HG02938 (cell line): ENCODE data around the gene WNT9B.
"Not testable (repeated sequence)": the region's sequence is repeated elsewhere in the genome, so short reads cannot be mapped to it uniquely, and the experiment has no call there.

ENCODE experiments used
- ATAC-seq: cut with Tn5 transposase; IDR thresholded peaks from one replicate; pipeline ENCODE4 v1.9.1; 2021; ENCODE audit warnings: mild to moderate bottlenecking, moderate library complexity; ENCODE audit not compliant: unreplicated experiment

Gene WNT9B

GRCh38 chr17:46821482-46822387 is 29.6 kb upstream of the WNT9B start:
- ATAC-seq = no peak

- no peak for ATAC-seq
These were observed 28.9 kb upstream of the WNT9B start for GRCh38 chr17:46822388-46822921.

GRCh38 chr17:46823657-46824056 is 27.7 kb upstream of the WNT9B start:
- no peak for ATAC-seq

DNA sequence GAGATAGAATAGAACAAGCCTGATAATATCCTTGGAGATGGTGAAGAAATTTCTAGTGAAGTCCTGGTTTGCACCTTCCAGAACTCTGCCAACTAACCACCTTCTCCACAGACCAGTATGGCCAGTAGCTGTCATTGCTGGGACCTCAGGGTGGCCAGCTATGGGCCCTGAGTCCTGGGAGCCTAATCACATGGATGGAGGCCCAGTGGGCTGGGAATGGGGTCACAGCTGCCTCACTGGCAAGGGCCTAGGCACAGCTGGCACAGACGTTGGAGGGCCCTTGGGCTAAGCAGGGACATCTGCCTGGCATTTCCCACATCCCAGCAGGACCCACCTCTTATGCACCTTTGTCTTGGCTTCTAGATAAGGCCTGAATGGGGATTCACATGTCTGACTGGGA is 25.3 kb upstream of the WNT9B start:
- no peak for ATAC-seq

DNA sequence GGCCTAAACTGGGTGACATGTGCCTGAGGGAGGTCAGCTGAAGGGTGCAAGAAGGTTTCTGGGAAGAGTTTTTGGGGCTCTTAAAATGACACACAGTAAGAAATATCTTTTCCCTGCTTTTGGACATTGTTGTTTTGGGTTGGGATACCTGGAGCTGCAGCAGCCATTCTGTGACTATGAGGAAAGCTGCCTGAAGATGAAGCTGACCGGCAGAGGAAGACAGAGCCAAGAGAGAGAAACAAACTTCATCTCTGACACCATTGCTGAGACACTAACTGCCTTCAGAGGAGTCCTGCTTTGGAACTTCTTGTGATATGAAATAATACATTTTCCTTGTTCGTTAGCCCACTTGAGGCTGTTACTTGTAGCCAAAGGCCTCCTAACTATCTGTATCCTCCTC is 24.1 kb upstream of the WNT9B start:
- no peak for ATAC-seq

GRCh38 chr17:46831573-46832330 is 19.6 kb upstream of the WNT9B start:
- ATAC-seq = no peak

DNA sequence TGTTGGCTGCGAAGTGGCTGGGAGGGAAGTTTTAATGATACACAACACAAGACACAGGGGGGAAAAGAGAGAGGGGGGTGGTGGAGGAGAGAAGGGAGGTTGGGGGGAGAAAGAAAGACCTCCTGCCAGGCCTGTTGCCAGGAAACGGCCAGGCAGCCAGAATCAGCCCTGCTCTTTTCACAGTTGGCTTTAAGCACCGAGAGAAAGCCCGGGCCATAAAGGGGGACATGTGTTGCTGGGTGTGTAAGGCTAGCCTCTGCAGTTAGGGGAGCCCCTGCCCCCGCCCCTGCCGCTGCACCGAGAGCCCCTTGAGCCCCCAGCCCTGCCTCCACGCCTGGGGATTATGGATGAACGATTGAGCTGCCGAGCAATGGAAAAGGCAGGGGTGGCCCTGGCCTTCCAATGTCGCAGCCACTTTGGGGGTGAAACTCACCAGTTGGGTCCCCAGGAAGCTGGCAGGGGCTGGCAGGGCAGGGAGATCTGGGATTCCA is 19.0 kb upstream of the WNT9B start:
- ATAC-seq = no peak

DNA sequence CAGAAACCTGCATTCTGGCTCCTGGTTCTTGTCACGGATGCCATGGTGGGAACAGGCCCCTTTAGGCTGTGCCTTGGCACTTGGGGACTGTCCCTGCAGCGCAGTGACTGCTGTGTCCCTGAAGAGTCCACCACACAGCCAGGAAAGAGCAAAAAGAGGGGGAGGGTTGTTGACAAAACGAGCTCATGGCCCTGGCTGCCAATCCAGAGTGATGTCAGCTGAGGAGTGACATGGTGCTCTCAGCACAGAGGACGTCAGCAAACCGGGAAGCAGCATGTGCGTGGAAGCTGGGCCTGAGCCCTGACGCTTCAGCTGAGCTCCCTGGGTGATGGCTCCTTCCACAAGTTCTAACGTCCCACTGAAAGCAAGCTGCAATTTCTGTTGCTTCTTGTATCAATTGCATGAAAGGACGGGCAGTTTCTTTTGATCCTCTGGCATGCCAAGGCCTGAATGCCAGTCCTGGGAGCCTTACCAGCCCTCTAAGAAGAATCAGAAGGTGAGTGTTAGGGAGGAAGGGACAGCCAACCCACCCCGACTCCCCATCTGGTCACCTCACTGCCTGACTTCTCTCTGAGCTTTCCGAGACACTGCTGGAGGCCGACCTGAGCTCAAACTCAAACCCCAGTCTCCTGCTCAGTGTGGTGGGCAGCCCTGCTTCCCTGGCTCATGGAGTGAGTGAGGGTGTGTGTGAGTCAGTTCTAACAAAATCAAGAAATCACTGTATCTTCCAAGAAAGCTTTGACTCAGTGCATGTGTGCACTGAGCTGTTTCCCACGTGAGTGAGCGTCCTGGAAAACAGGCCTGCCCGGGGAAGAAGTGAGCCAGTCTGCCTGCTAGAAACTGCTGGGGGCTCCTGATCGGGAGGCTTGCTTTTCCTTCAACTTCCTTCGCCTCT is 18.2 kb upstream of the WNT9B start:
- ATAC-seq = no peak

- no peak for ATAC-seq
These were observed 17.6 kb upstream of the WNT9B start for GRCh38 chr17:46833840-46834208.

- no peak for ATAC-seq
These were observed 16.5 kb upstream of the WNT9B start for GRCh38 chr17:46834846-46835245.

- ATAC-seq = no peak
These were observed 14.9 kb upstream of the WNT9B start for GRCh38 chr17:46836500-46836899.

GRCh38 chr17:46837521-46837920 is 13.9 kb upstream of the WNT9B start:
- ATAC-seq = no peak

DNA sequence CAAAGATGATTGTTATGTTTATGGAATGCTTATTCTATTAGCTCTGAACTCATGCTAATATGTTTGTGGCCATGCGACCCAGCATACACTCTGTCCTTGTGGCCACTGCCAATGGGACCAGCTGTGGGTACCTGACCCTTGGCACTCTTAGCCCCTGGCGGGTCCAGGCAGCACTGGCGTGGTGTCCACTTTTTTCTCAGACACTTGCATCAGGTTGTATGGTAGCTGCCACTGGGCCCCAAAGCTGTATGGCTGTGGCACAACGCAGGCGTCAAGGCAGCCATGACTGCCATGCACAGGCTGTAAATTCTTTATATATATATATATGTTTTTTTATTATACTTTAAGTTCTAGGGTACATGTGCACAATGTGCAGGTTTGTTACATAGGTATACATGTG is 12.2 kb upstream of the WNT9B start:
- ATAC-seq = no peak

- not testable (repeated sequence) for ATAC-seq
These were observed 10.8 kb upstream of the WNT9B start for GRCh38 chr17:46840596-46840995.

DNA sequence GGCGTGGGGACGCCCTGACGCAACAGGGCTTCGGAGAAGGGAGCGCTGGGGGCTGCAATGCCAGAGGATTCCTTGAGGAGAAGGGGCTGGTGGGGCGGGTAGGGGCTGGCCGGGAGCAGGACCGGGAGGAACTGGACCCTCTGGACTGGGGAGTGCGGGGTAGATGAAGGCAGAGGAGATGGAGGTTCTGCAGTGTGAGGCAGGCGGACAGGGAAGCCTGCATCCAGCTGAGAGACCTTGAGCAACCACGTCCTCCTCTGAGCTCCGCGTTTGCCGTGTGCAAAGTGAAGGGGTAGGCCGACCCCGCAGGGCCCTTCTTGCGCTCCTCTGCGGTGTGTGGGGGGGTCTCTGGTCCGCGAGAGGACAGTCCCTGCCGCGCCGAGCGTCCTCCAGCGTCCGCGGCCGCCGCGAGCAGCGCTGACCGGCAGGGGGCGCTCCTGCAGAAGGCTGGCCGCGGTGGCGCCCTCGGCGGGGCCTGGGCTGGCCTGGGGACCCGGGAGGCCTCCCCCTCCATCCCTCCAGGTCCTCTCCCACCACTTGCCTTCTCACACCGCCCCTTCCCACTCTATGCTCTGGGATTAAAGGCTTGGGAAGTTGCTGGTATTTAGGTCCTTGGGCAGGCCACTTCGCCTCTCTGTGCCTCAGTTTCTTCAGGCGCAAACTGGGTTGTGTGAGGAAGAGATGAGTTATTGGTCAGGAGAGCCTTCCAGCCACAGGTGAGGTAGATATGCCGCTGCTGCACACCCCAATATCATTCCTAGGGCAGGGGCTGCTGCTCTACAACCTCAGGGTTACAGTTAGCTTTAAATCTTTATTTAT is 9.6 kb upstream of the WNT9B start:
- no peak for ATAC-seq

DNA sequence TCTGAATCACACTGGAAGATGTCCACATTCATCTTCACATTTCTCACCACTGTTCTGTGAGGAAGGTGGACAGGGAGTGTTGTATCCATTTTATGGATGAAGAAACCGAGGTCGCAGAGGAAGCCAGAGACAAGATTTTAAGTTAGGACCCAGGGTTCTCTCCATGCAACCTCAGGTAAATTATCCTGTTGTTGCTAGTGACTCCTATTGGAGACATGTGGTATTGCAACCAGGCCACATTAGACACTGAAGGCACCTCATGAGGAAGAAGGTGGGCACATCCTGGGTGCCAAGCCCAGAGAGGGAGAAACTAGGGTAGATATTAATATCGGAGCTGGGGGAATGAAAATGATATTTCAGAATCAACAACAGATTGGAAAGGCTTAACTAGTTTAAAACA is 8.5 kb upstream of the WNT9B start:
- ATAC-seq = no peak

GRCh38 chr17:46847204-46848191 is 3.9 kb upstream of the WNT9B start:
- no peak for ATAC-seq

GRCh38 chr17:46848534-46848933 is 2.8 kb upstream of the WNT9B start:
- no peak for ATAC-seq

- ATAC-seq = no peak
These were observed 725 bp upstream of the WNT9B start for GRCh38 chr17:46850688-46851028.
